ENCODE measurements around the gene GJD4.
A peak's percentile ranks its signal among the peaks of the same experiment; 100 is the strongest.

Gene GJD4

GRCh38 chr10:35632027-35632426 lies 26.9 kb downstream of the GJD4 start:
- DNase-seq, result no peak

GRCh38 chr10:35633006-35633980 lies 28.2 kb downstream of the GJD4 start:
- DNase-seq, result no peak

- no peak for DNase-seq
These were observed 30.4 kb downstream of the GJD4 start for GRCh38 chr10:35635576-35635975.

- DNase-seq, result no peak
These were observed 31.8 kb downstream of the GJD4 start for GRCh38 chr10:35636956-35637355.

- DNase-seq, result no peak
These were observed 32.3 kb downstream of the GJD4 start for GRCh38 chr10:35637462-35637861.

- no peak for DNase-seq
These were observed 33.0 kb downstream of the GJD4 start for GRCh38 chr10:35638101-35638500.

GRCh38 chr10:35639021-35639727 lies 34.0 kb downstream of the GJD4 start:
- no peak for DNase-seq

- DNase-seq, result no peak
These were observed 34.7 kb downstream of the GJD4 start for GRCh38 chr10:35639728-35640401.

- no peak for DNase-seq
These were observed 35.3 kb downstream of the GJD4 start for GRCh38 chr10:35640474-35640873.

- DNase-seq, result peak; percentile 39
These were observed 36.0 kb downstream of the GJD4 start for GRCh38 chr10:35640951-35641675.

GRCh38 chr10:35641676-35642034 lies 36.5 kb downstream of the GJD4 start:
- DNase-seq, result no peak

GRCh38 chr10:35642035-35642792 lies 37.1 kb downstream of the GJD4 start, which contains the start of gene FZD8:
Gene FZD8 (minus strand): TSS chr10:35642296. CDS start chr10:35641429, 867 bp downstream.
- DNase-seq, result no peak

GRCh38 chr10:35642793-35643114 lies 37.6 kb downstream of the GJD4 start:
- no peak for DNase-seq

- no peak for DNase-seq
These were observed 38.3 kb downstream of the GJD4 start for GRCh38 chr10:35643151-35644049.

GRCh38 chr10:35644050-35644950 lies 39.2 kb downstream of the GJD4 start:
- no peak for DNase-seq

- no peak for DNase-seq
These were observed 45.8 kb downstream of the GJD4 start for GRCh38 chr10:35650894-35651293.

- no peak for DNase-seq
These were observed 47.7 kb downstream of the GJD4 start for GRCh38 chr10:35652824-35653223.

- DNase-seq, result no peak
These were observed 52.5 kb downstream of the GJD4 start for GRCh38 chr10:35657621-35658020.
